ENCODE data around the gene GMIP. TPM values are rescaled to one million over a fixed set of nuclear protein-coding genes. Genes with fewer than 3 reads are reported as not detected.

The GMIP gene
- total and polyA plus RNA-seq, 11 donors: 1.1 to 21.7 (median 2.5) TPM

DNA sequence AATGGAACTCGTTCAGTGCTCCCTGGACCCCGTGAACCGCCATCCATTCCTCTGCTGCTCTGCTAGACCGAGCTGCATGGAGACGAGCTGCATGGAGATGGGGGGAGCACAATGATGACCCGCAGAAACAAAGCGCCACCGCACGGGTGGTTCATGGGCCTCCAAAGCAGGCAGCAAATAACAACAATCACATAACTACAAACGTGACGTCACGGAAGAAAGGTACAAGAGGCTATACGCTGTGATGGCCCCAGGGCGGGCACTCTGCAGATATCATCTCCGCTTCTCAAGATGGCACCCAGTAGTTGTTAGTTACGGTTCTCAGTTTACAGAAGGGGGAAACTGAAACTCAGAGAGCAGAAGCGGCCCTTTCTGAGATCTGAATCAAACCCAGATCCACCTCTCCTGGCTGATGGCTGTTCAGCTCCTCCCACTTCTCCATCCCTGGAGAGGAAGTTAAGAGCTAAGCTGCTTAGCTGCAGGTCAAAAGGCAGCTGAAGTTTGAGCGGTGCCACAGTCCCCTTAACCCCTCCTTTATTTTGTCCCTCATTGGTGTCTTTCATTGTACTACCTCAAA, 18.3 kb upstream of the GMIP start:
- peaks cover under 1 to 38% (median 30%) of the 10 kb centered on the region in 9 donors for H3K36me3 ChIP-seq
- 73 to 82% (median 78%) methylated on average over 18 of the region's 18 CpGs for WGBS, 4 donors
- H3K27me3 ChIP-seq: no peaks in the 10 kb centered on the region
- intact Hi-C loops (cut with DNase I): loop anchor here in 4 of 10 donors (5.0 to 10.0 kb wide), 4 partner anchors 113 to 376 kb away; partner anchors contain the start of gene ZNF682 (in 1 of the 4)
- H3K4me3 ChIP-seq: peak overlapping the region in 4 of 12 donors; percentile 96 to 100 (median 98)
- H3K9me3 ChIP-seq: no peaks in the 10 kb centered on the region
- ATAC-seq (no peak), DNase-seq (no peak)
- no peak for TF ChIP-seq POLR2A (IDR thresholded peaks at IDR 0.05)
- TF ChIP-seq, protein P1, sequence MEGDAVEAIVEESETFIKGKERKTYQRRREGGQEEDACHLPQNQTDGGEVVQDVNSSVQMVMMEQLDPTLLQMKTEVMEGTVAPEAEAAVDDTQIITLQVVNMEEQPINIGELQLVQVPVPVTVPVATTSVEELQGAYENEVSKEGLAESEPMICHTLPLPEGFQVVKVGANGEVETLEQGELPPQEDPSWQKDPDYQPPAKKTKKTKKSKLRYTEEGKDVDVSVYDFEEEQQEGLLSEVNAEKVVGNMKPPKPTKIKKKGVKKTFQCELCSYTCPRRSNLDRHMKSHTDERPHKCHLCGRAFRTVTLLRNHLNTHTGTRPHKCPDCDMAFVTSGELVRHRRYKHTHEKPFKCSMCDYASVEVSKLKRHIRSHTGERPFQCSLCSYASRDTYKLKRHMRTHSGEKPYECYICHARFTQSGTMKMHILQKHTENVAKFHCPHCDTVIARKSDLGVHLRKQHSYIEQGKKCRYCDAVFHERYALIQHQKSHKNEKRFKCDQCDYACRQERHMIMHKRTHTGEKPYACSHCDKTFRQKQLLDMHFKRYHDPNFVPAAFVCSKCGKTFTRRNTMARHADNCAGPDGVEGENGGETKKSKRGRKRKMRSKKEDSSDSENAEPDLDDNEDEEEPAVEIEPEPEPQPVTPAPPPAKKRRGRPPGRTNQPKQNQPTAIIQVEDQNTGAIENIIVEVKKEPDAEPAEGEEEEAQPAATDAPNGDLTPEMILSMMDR (IDR thresholded peaks at IDR 0.05): no peak
- peak overlapping the region in 1 of 12 donors; percentile 93 for H3K27ac ChIP-seq
- peaks cover 0 to 27% (median 18%) of the 10 kb centered on the region in 12 donors for H3K4me1 ChIP-seq

DNA sequence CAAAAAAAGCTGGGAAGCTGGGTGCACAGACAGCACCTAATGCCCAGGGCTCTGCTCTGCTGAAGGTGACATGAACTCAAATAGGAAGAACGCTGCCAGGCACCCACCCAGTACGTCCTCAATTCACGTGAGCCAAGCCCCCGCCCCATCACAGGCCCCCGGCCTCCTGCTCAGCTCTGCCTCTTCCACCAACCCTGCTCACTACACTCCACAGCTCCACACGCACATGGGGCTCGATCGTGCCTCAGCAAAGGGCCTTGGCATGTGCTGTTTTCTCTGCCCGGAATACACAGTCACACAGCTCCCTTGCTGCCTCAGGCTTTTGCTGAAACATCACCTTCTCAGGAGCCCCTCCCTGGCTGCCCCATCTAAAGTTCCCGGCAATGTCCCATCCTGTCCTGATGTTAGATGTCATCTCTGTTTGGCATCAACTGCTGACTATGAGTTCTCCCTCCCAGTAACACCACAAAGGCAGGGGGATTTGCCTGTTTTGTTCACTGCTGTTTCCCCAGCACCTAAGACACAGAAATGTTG, 17.8 kb upstream of the GMIP start:
- WGBS, 4 donors: 79 to 86% (median 85%) methylated on average over 10 of the region's 10 CpGs
- intact Hi-C loops (cut with DNase I): loop anchor here in 4 of 10 donors (5.0 to 10.0 kb wide), 4 partner anchors 114 to 376 kb away; partner anchors contain the start of gene ZNF682 (in 1 of the 4)
- Histone ChIP-seq H3K4me3 (peak overlapping the region in 1 of 12 donors; percentile 99), H3K27ac (peak overlapping the region in 1 of 12 donors; percentile 93), H3K4me1 (peaks cover 0 to 27% (median 18%) of the 10 kb centered on the region in 12 donors), H3K9me3 (no peaks in the 10 kb centered on the region), H3K36me3 (peaks cover 2 to 44% (median 36%) of the 10 kb centered on the region in 9 donors), H3K27me3 (no peaks in the 10 kb centered on the region)
- TF ChIP-seq, protein P1 (IDR thresholded peaks at IDR 0.05): no peak
- no peak for TF ChIP-seq POLR2A (IDR thresholded peaks at IDR 0.05)
- no peak for ATAC-seq
- no peak for DNase-seq

DNA sequence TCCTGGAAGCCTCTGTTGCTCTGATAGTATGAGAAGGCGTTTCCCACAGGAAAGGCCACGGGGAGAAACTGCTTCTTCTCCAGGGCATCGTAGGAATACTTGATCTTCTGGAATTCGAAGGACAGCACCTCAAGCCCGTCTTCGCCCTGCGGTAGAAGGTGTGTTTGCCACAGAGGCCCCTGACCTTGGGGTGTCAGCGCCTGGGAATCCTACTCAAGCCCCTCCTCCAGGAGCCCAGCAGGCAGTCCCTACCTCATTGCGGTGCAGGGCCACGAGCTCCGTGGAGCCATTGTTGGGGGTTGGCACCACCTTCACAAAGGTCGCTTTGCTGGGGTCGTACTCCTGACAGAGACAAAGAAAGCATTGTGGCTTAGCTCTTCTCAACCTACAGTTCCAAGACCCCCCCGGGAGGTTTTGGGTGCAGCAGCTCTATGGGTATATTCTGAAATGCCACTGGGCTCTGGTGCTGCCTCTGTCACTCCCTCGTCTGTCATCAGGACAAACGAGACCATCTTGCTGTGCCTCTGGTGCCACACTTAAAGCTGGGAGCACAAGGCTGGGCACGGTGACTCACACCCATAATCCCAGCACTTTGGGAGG, 16.3 kb upstream of the GMIP start:
- DNase-seq (no peak), ATAC-seq (no peak)
- no peak for TF ChIP-seq POLR2A (IDR thresholded peaks at IDR 0.05)
- TF ChIP-seq, protein P1 (IDR thresholded peaks at IDR 0.05): no peak
- Histone ChIP-seq H3K4me3 (no peak overlapping the region), H3K36me3 (peaks cover 6 to 58% (median 50%) of the 10 kb centered on the region in 9 donors), H3K27me3 (no peaks in the 10 kb centered on the region), H3K27ac (no peak overlapping the region), H3K9me3 (no peaks in the 10 kb centered on the region), H3K4me1 (peaks cover 0 to 27% (median 18%) of the 10 kb centered on the region in 12 donors)
- intact Hi-C loops (cut with DNase I): loop anchor here in 4 of 10 donors (5.0 to 10.0 kb wide), 4 partner anchors 115 to 378 kb away; partner anchors contain the start of gene ZNF682 (in 1 of the 4)
- WGBS, 4 donors: 85 to 91% (median 88%) methylated on average over 9 to 17 of the region's 17 CpGs

DNA sequence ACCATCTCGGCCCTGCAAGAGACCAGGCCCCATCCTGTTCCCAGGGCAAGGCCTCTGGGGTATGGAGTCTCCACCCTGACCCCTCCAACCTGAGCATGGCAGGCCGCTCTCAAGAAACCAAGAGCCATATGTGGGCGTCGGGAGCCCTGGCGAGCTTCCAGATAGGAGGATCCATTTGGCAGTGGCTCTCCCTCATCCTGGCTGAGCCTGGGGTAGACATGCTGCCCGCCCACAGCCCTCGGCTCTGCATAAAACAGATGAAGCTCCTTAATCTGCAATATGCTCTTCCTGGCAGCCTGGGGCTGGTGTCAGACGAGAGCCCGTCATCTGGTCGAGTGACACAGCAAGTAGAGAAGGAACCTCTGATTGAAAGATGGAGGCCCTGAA, 13.9 kb upstream of the GMIP start:
- TF ChIP-seq, protein P1 (IDR thresholded peaks at IDR 0.05): no peak
- TF ChIP-seq POLR2A (IDR thresholded peaks at IDR 0.05): no peak
- no peaks in the 10 kb centered on the region for H3K27me3 ChIP-seq
- H3K9me3 ChIP-seq: no peaks in the 10 kb centered on the region
- H3K4me3 ChIP-seq: no peak overlapping the region
- no peak overlapping the region for H3K27ac ChIP-seq
- peaks cover 0 to 17% (median 12%) of the 10 kb centered on the region in 12 donors for H3K4me1 ChIP-seq
- ATAC-seq (no peak), DNase-seq (no peak)
- intact Hi-C loops (cut with DNase I): no loop called here
- peaks cover 6 to 82% (median 74%) of the 10 kb centered on the region in 9 donors for H3K36me3 ChIP-seq
- 61 to 69% (median 66%) methylated on average over 8 to 10 of the region's 10 CpGs for WGBS, 4 donors

Data from heart left ventricle (tissue), 16 donors.